HFFc6 (cell line): ENCODE measurements around the gene CKAP2L. TPM values are rescaled to one million over a fixed set of nuclear protein-coding genes. Genes with fewer than 3 reads are reported as not detected.

Experiments used
- DNase-seq: peaks from one replicate; pipeline ENCODE4 v3.0.0-alpha.2; 2018
- H3K27ac Mint-ChIP-seq: 2 replicates; pipeline ENCODE4 v1.8.0; 2020; ENCODE audit warnings: mild to moderate bottlenecking, mixed read lengths
- H3K27me3 Mint-ChIP-seq: 2 replicates; pipeline ENCODE4 v1.8.0; 2021; ENCODE audit warnings: mild to moderate bottlenecking, moderate library complexity, mixed read lengths; ENCODE audit not compliant: insufficient read depth
- H3K36me3 Mint-ChIP-seq: 2 replicates; pipeline ENCODE4 v1.8.0; 2021; ENCODE audit warnings: low read depth, mixed read lengths
- H3K4me1 Mint-ChIP-seq: 2 replicates; pipeline ENCODE4 v1.8.0; 2020; ENCODE audit warnings: low read depth, mixed read lengths
- H3K4me3 Mint-ChIP-seq: 2 replicates; pipeline ENCODE4 v1.8.0; 2020; ENCODE audit warnings: mild to moderate bottlenecking, moderate library complexity, mixed read lengths
- H3K9me3 Mint-ChIP-seq: 2 replicates; pipeline ENCODE4 v1.8.0; 2020; ENCODE audit warnings: mild to moderate bottlenecking, mixed read lengths
- CTCF ChIP-seq: fragments of 200-600 bp; sonication (generic); IDR thresholded peaks from 2 replicates; pipeline ENCODE4 v1.5.0; 2021; ENCODE audit warnings: antibody characterized with exemption, mild to moderate bottlenecking
- total RNA-seq, 6 experiments: library from RNA; stranded (reverse); fragmentation: NEBNext Ultra II Directional; extraction: Animal tissue kit (Norgen Biotek cat#: 25700); gene quantifications; 2 replicates in 1 of 6; 3 replicates in 5 of 6; pipeline ENCODE4 v1.2.3, GENCODE V29; 2021

Gene CKAP2L
- total RNA-seq, 6 experiments from 2014 or later: 10.6 to 35.7 (median 30.2) TPM

- Mint-ChIP-seq H3K36me3 (peaks cover 59% of the 10 kb centered on the region), H3K4me3 (no peak overlapping the region), H3K27me3 (no peaks in the 10 kb centered on the region), H3K4me1 (peaks cover 68% of the 10 kb centered on the region), H3K27ac (peak overlapping the region; percentile 60), H3K9me3 (no peaks in the 10 kb centered on the region)
- DNase-seq: no peak
- TF ChIP-seq CTCF: no peak
Measured at GRCh38 chr2:112758711-112759110, 5.7 kb downstream of the CKAP2L start.

- no peak overlapping the region for H3K27ac Mint-ChIP-seq
- H3K4me1 Mint-ChIP-seq: peaks cover 66% of the 10 kb centered on the region
- no peak for TF ChIP-seq CTCF
- H3K27me3 Mint-ChIP-seq: no peaks in the 10 kb centered on the region
- H3K4me3 Mint-ChIP-seq: no peak overlapping the region
- H3K36me3 Mint-ChIP-seq: peaks cover 49% of the 10 kb centered on the region
- no peaks in the 10 kb centered on the region for H3K9me3 Mint-ChIP-seq
- DNase-seq: no peak
Measured at GRCh38 chr2:112757265-112757664, 7.1 kb downstream of the CKAP2L start.

- Mint-ChIP-seq H3K27me3 (no peaks in the 10 kb centered on the region), H3K9me3 (no peaks in the 10 kb centered on the region), H3K36me3 (peaks cover 41% of the 10 kb centered on the region), H3K4me1 (peaks cover 66% of the 10 kb centered on the region), H3K27ac (no peak overlapping the region), H3K4me3 (no peak overlapping the region)
- no peak for TF ChIP-seq CTCF
- DNase-seq: no peak
Measured at GRCh38 chr2:112756207-112756606, 8.2 kb downstream of the CKAP2L start.

GRCh38 chr2:112755444-112755843 lies 9.0 kb downstream of the CKAP2L start:
- H3K27me3 Mint-ChIP-seq: no peaks in the 10 kb centered on the region
- peaks cover 41% of the 10 kb centered on the region for H3K36me3 Mint-ChIP-seq
- H3K27ac Mint-ChIP-seq: no peak overlapping the region
- H3K4me1 Mint-ChIP-seq: peaks cover 69% of the 10 kb centered on the region
- no peaks in the 10 kb centered on the region for H3K9me3 Mint-ChIP-seq
- H3K4me3 Mint-ChIP-seq: no peak overlapping the region
- no peak for TF ChIP-seq CTCF
- no peak for DNase-seq

GRCh38 chr2:112754564-112754963 lies 9.8 kb downstream of the CKAP2L start:
- DNase-seq: no peak
- no peaks in the 10 kb centered on the region for H3K27me3 Mint-ChIP-seq
- peaks cover 77% of the 10 kb centered on the region for H3K4me1 Mint-ChIP-seq
- no peak overlapping the region; the same call in none of the 2 replicates for H3K27ac Mint-ChIP-seq
- peaks cover 41% of the 10 kb centered on the region for H3K36me3 Mint-ChIP-seq
- no peak overlapping the region for H3K4me3 Mint-ChIP-seq
- TF ChIP-seq CTCF: no peak
- no peaks in the 10 kb centered on the region for H3K9me3 Mint-ChIP-seq

GRCh38 chr2:112752667-112753066 lies 11.7 kb downstream of the CKAP2L start:
- no peak overlapping the region for H3K4me3 Mint-ChIP-seq
- no peaks in the 10 kb centered on the region for H3K27me3 Mint-ChIP-seq
- DNase-seq: no peak
- peaks cover 69% of the 10 kb centered on the region for H3K4me1 Mint-ChIP-seq
- H3K9me3 Mint-ChIP-seq: no peaks in the 10 kb centered on the region
- H3K27ac Mint-ChIP-seq: peak overlapping the region; percentile 75
- H3K36me3 Mint-ChIP-seq: peaks cover 33% of the 10 kb centered on the region
- no peak for TF ChIP-seq CTCF
